Upper lobe of left lung (tissue), 4 donors: ENCODE data around the gene NDUFAF7.

Experiments
- POLR2A ChIP-seq, 4 donors: fragments of 450-650 bp; IDR thresholded peaks; one replicate each; pipeline ENCODE4 v1.5.1; 2016 to 2017; ENCODE audit warnings: antibody characterized with exemption in 4 of 4, mild to moderate bottlenecking in 2 of 4
- TF ChIP-seq, protein P1 (sequence below), 6 experiments: fragments of 450-650 bp in 4 of 6; fragments of 200-600 bp in 2 of 6; sonication (generic) in 2 of 6; IDR thresholded peaks; one replicate each; pipeline ENCODE4 v1.5.1; 2016 to 2019; ENCODE audit warnings: antibody characterized with exemption in 6 of 6

DNA sequence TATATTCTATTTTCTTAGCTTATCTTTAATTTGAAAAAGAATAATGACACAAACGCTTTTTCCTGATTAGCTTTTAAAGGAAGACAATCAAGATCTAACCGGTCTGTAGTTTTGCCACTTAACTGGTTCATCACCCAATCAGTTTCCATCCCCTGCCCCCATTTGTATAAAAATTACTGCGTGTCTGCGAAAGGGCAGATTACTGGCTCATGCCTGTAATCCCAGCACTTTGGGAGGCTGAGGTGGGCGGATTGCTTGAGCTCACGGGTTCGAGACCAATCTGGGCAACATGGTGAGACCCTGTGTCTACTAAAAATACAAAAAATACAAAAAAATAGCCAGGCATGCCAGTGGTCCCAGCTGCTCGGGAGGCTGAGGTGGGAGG, 32.8 kb upstream of the NDUFAF7 start:
- no peak for TF ChIP-seq POLR2A (IDR thresholded peaks at IDR 0.05)
- TF ChIP-seq, protein P1, sequence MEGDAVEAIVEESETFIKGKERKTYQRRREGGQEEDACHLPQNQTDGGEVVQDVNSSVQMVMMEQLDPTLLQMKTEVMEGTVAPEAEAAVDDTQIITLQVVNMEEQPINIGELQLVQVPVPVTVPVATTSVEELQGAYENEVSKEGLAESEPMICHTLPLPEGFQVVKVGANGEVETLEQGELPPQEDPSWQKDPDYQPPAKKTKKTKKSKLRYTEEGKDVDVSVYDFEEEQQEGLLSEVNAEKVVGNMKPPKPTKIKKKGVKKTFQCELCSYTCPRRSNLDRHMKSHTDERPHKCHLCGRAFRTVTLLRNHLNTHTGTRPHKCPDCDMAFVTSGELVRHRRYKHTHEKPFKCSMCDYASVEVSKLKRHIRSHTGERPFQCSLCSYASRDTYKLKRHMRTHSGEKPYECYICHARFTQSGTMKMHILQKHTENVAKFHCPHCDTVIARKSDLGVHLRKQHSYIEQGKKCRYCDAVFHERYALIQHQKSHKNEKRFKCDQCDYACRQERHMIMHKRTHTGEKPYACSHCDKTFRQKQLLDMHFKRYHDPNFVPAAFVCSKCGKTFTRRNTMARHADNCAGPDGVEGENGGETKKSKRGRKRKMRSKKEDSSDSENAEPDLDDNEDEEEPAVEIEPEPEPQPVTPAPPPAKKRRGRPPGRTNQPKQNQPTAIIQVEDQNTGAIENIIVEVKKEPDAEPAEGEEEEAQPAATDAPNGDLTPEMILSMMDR (IDR thresholded peaks at IDR 0.05): no peak
